Natural killer cell (primary cell): ENCODE data around the gene CACNA2D3. TPM values are rescaled to one million over a fixed set of nuclear protein-coding genes. Genes with fewer than 3 reads are reported as not detected.

Experiments
- ATAC-seq, 3 donors: fragments of 150-1000 bp in 2 of 3; fragments of 200-7000 bp in 1 of 3; cut with Tn5 transposase; 1 replicate in 1 of 3; 2 replicates in 2 of 3; pipeline ENCODE4 v1.10.0; 2021; ENCODE audit warnings: mild to moderate bottlenecking in 2 of 3, moderate library complexity in 2 of 3
- DNase-seq, 2 donors: peaks; one replicate each; pipeline versions ENCODE4 v3.0.0 to v3.0.0-alpha.2; 2013 to 2021; ENCODE audit warnings: mixed read lengths in 1 of 2
- H3K27ac ChIP-seq: one replicate; pipeline ENCODE4 v1.5.1; 2013; ENCODE audit warnings: mild to moderate bottlenecking, low read length
- H3K27me3 ChIP-seq: one replicate; pipeline ENCODE4 v1.6.1; 2013; ENCODE audit warnings: low read length; ENCODE audit not compliant: control insufficient read depth, insufficient read depth
- H3K36me3 ChIP-seq: one replicate; pipeline ENCODE4 v1.6.1; 2013; ENCODE audit warnings: low read length; ENCODE audit not compliant: control insufficient read depth, insufficient read depth
- H3K4me1 ChIP-seq: one replicate; pipeline ENCODE4 v1.6.1; 2013; ENCODE audit warnings: low read length; ENCODE audit not compliant: control insufficient read depth, insufficient read depth
- H3K4me3 ChIP-seq: one replicate; pipeline ENCODE4 v1.5.1; 2013; ENCODE audit warnings: low read length
- H3K9me3 ChIP-seq: one replicate; pipeline ENCODE4 v1.6.1; 2013; ENCODE audit warnings: low read length; ENCODE audit not compliant: control insufficient read depth, insufficient read depth
- H3K27ac Mint-ChIP-seq, 2 donors: one replicate each; pipeline ENCODE4 v1.8.0; 2022; ENCODE audit warnings: mild to moderate bottlenecking in 2 of 2, mixed read lengths in 2 of 2, moderate library complexity in 1 of 2
- H3K27me3 Mint-ChIP-seq, 2 donors: one replicate each; pipeline ENCODE4 v1.8.0; 2022; ENCODE audit warnings: low read depth in 2 of 2, mixed read lengths in 2 of 2
- H3K36me3 Mint-ChIP-seq: one replicate; pipeline ENCODE4 v1.8.0; 2022; ENCODE audit warnings: mixed read lengths
- H3K4me1 Mint-ChIP-seq, 2 donors: one replicate each; pipeline ENCODE4 v1.8.0; 2022; ENCODE audit warnings: mixed read lengths in 2 of 2
- H3K4me3 Mint-ChIP-seq: one replicate; pipeline ENCODE4 v1.8.0; 2022; ENCODE audit warnings: mild to moderate bottlenecking, moderate library complexity, mixed read lengths
- H3K9me3 Mint-ChIP-seq, 2 donors: one replicate each; pipeline ENCODE4 v1.8.0; 2022; ENCODE audit warnings: mixed read lengths in 2 of 2
- WGBS: methylation state at CpG from one replicate; pipeline ENCODE4 v1.1.7; 2013; ENCODE audit warnings: missing lambda C conversion rate; ENCODE audit not compliant: insufficient coverage; 5-methylcytosine and 5-hydroxymethylcytosine counted together
- intact Hi-C: fragments of 100-400 bp; cut with micrococcal nuclease; formaldehyde crosslinking; loops from one replicate; pipeline ENCODE4 v1.14.2; 2022
- total RNA-seq, 4 donors: library from RNA; stranded (reverse); fragments of 120-200 nt in 1 of 4; gene quantifications; one replicate each; pipeline versions ENCODE4 v1.2.3 to v1.2.4, GENCODE V29; 2013 to 2022
- TF ChIP-seq, protein P1 (sequence below): fragments of 200-600 bp; IDR thresholded peaks from one replicate; pipeline ENCODE4 v1.8.0; 2022; ENCODE audit warnings: antibody characterized with exemption

Gene CACNA2D3
- total RNA-seq, 3 donors from 2014 or later (not counting 1 experiment from before 2014, with no cell fraction given) = 0.49 TPM; not detected in 2

DNA sequence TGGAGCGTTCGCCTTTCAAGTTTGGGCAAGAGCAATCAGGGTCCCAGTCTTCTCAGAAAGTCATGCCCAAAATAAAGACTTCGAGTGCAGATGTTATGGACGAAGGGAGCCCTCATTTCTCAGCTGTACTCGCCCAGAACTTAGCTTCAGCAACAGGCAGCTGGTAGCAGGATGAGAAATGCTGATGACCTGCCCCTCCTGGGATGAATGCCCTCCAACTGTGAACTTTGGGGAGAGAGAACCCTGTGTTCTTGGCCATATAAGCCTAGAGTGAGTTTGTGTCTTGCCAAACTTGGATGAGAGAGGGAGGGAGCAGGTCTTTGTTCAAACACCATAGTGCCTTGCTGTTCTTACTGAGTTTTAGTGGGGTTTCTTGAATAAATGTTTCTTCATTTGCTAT is 405.2 kb downstream of the CACNA2D3 start:
- ATAC-seq (no peak), DNase-seq (no peak)
- intact Hi-C loops = no loop called here
- no peaks in the 10 kb centered on the region for H3K4me1 ChIP-seq
- H3K27me3 ChIP-seq = no peaks in the 10 kb centered on the region
- H3K9me3 Mint-ChIP-seq = peaks cover 8 to 11% of the 10 kb centered on the region in 2 donors
- H3K27me3 Mint-ChIP-seq = no peaks in the 10 kb centered on the region
- H3K36me3 Mint-ChIP-seq = no peaks in the 10 kb centered on the region
- no peak overlapping the region for H3K4me3 Mint-ChIP-seq
- no peaks in the 10 kb centered on the region for H3K36me3 ChIP-seq
- no peaks in the 10 kb centered on the region for H3K4me1 Mint-ChIP-seq
- 90% methylated on average over 5 of the region's 5 CpGs for WGBS
- H3K27ac ChIP-seq = no peak overlapping the region
- no peak overlapping the region for H3K27ac Mint-ChIP-seq
- TF ChIP-seq, protein P1, sequence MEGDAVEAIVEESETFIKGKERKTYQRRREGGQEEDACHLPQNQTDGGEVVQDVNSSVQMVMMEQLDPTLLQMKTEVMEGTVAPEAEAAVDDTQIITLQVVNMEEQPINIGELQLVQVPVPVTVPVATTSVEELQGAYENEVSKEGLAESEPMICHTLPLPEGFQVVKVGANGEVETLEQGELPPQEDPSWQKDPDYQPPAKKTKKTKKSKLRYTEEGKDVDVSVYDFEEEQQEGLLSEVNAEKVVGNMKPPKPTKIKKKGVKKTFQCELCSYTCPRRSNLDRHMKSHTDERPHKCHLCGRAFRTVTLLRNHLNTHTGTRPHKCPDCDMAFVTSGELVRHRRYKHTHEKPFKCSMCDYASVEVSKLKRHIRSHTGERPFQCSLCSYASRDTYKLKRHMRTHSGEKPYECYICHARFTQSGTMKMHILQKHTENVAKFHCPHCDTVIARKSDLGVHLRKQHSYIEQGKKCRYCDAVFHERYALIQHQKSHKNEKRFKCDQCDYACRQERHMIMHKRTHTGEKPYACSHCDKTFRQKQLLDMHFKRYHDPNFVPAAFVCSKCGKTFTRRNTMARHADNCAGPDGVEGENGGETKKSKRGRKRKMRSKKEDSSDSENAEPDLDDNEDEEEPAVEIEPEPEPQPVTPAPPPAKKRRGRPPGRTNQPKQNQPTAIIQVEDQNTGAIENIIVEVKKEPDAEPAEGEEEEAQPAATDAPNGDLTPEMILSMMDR = no peak
- no peaks in the 10 kb centered on the region for H3K9me3 ChIP-seq
- H3K4me3 ChIP-seq = no peak overlapping the region

DNA sequence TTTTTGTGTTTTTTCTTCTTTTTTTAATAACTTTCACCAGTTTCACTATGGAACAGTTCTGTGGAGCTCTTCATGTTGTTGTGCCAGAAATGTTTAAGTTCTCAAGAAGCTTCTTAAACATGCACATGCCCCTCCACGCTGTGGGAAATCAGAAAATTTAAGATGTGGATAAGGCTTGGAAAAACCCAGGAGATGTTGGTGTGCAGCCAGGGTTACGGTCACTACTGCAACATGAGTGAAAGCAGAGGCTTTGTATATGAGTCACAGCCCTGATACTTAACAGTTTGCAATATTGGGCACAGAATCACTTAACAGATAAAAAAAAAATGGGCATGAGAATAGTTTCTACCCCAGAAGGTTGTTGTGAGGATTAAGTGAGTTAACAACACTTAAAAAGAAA is 405.6 kb downstream of the CACNA2D3 start:
- intact Hi-C loops = no loop called here
- Histone ChIP-seq H3K27ac (no peak overlapping the region), H3K27me3 (no peaks in the 10 kb centered on the region), H3K4me1 (no peaks in the 10 kb centered on the region), H3K4me3 (no peak overlapping the region), H3K9me3 (no peaks in the 10 kb centered on the region), H3K36me3 (no peaks in the 10 kb centered on the region)
- H3K4me3 Mint-ChIP-seq = no peak overlapping the region
- 89% methylated on average over 2 of the region's 2 CpGs for WGBS
- TF ChIP-seq, protein P1 = no peak
- H3K27ac Mint-ChIP-seq = no peak overlapping the region
- no peaks in the 10 kb centered on the region for H3K4me1 Mint-ChIP-seq
- H3K9me3 Mint-ChIP-seq = peaks cover 7 to 8% of the 10 kb centered on the region in 2 donors
- no peak for DNase-seq
- no peaks in the 10 kb centered on the region for H3K36me3 Mint-ChIP-seq
- no peak for ATAC-seq
- no peaks in the 10 kb centered on the region for H3K27me3 Mint-ChIP-seq

DNA sequence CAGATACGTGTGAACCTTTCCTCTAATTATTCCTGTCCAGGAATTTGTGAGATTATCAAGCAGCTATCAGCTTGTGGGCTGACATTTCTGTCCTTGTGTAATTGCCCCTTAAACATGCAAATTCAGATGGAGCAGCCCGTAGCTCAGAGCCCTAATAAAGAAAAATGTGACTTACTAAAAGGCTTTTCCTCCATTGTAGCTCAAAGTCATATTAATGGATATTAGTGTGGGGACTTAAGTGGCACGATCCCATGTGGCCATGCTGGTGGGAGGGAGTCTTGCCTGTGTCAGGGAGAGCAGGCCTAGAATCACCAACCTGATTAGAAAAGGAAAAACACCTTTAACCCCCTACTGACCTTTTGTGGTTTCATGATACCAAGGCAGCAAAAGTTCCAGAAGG is 406.3 kb downstream of the CACNA2D3 start:
- Histone ChIP-seq H3K4me1 (no peaks in the 10 kb centered on the region), H3K27me3 (no peaks in the 10 kb centered on the region), H3K36me3 (no peaks in the 10 kb centered on the region), H3K27ac (no peak overlapping the region), H3K4me3 (no peak overlapping the region), H3K9me3 (no peaks in the 10 kb centered on the region)
- intact Hi-C loops = no loop called here
- TF ChIP-seq, protein P1 = no peak
- Mint-ChIP-seq H3K27me3 (no peaks in the 10 kb centered on the region), H3K4me1 (no peaks in the 10 kb centered on the region), H3K36me3 (no peaks in the 10 kb centered on the region), H3K9me3 (peaks cover 8 to 9% of the 10 kb centered on the region in 2 donors), H3K4me3 (no peak overlapping the region), H3K27ac (no peak overlapping the region)
- DNase-seq (no peak), ATAC-seq (no peak)
- 80% methylated on average over 2 of the region's 3 CpGs for WGBS

DNA sequence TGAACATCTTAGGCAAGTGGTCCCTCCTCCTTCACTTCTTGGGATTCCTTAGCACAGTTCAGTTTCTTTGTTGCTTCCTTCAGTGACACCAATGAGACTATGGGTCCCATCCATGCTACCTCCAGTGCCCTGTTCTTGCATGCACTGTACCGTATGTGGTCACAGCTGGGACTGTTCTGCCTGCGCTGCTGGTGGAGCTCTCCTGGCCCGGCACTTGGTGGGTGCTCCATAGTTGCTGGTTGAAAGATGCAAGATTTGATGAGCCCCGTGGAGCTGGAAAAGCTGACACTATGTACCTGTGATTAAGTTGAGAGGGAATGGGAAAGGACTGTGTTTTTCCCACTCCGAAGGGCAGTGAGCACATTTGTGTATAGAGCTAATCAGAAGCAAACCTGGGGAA is 407.7 kb downstream of the CACNA2D3 start:
- H3K9me3 Mint-ChIP-seq = peaks cover 7 to 8% of the 10 kb centered on the region in 2 donors
- Histone ChIP-seq H3K27me3 (no peaks in the 10 kb centered on the region), H3K9me3 (no peaks in the 10 kb centered on the region), H3K27ac (no peak overlapping the region), H3K36me3 (no peaks in the 10 kb centered on the region), H3K4me3 (no peak overlapping the region), H3K4me1 (no peaks in the 10 kb centered on the region)
- H3K4me1 Mint-ChIP-seq = no peaks in the 10 kb centered on the region
- intact Hi-C loops = no loop called here
- H3K27ac Mint-ChIP-seq = no peak overlapping the region
- 79% methylated on average over 5 of the region's 5 CpGs for WGBS
- H3K27me3 Mint-ChIP-seq = no peaks in the 10 kb centered on the region
- TF ChIP-seq, protein P1 = no peak
- ATAC-seq = no peak
- H3K36me3 Mint-ChIP-seq = no peaks in the 10 kb centered on the region
- H3K4me3 Mint-ChIP-seq = no peak overlapping the region
- DNase-seq = no peak
